ENCODE data around the gene MED27.
"Not testable (repeated sequence)": the region's sequence is repeated elsewhere in the genome, so short reads cannot be mapped to it uniquely, and the experiment has no call there.

Gene MED27

GRCh38 chr9:132018957-132019405 lies 60.7 kb downstream of the MED27 start:
- DNase-seq (ENCODE audit: low spot score): no peak

GRCh38 chr9:132016456-132016855 lies 63.2 kb downstream of the MED27 start:
- DNase-seq (ENCODE audit: low spot score): no peak

GRCh38 chr9:132015866-132016265 lies 63.8 kb downstream of the MED27 start:
- DNase-seq (ENCODE audit: low spot score): no peak

GRCh38 chr9:132014218-132014805 lies 65.4 kb downstream of the MED27 start:
- DNase-seq (ENCODE audit: low spot score): no peak

GRCh38 chr9:132012704-132013357 lies 66.8 kb downstream of the MED27 start:
- no peak for DNase-seq (ENCODE audit: low spot score)

- DNase-seq (ENCODE audit: low spot score): no peak
Observed at GRCh38 chr9:132011896-132012295, 67.8 kb downstream of the MED27 start.

- no peak for DNase-seq (ENCODE audit: low spot score)
Observed at GRCh38 chr9:132011309-132011708, 68.4 kb downstream of the MED27 start.

- not testable (repeated sequence) for DNase-seq (ENCODE audit: low spot score)
Observed at GRCh38 chr9:132010201-132010600, 69.5 kb downstream of the MED27 start.

- no peak for DNase-seq (ENCODE audit: low spot score)
Observed at GRCh38 chr9:132008855-132009812, 70.5 kb downstream of the MED27 start.

GRCh38 chr9:132008184-132008803 lies 71.4 kb downstream of the MED27 start:
- DNase-seq (ENCODE audit: low spot score): no peak

GRCh38 chr9:132007371-132008025 lies 72.2 kb downstream of the MED27 start:
- DNase-seq (ENCODE audit: low spot score): no peak

GRCh38 chr9:132006677-132007370 lies 72.8 kb downstream of the MED27 start:
- no peak for DNase-seq (ENCODE audit: low spot score)

GRCh38 chr9:132005899-132006298 lies 73.8 kb downstream of the MED27 start:
- no peak for DNase-seq (ENCODE audit: low spot score)

- DNase-seq (ENCODE audit: low spot score): no peak
Observed at GRCh38 chr9:132004323-132004722, 75.3 kb downstream of the MED27 start.

GRCh38 chr9:132003896-132004295 lies 75.8 kb downstream of the MED27 start:
- DNase-seq (ENCODE audit: low spot score): no peak

- DNase-seq (ENCODE audit: low spot score): no peak
Observed at GRCh38 chr9:132003319-132003704, 76.4 kb downstream of the MED27 start.

- DNase-seq (ENCODE audit: low spot score): no peak
Observed at GRCh38 chr9:132002643-132003318, 76.9 kb downstream of the MED27 start.

- DNase-seq (ENCODE audit: low spot score): no peak
Observed at GRCh38 chr9:132001567-132001966, 78.1 kb downstream of the MED27 start.

- no peak for DNase-seq (ENCODE audit: low spot score)
Observed at GRCh38 chr9:132000659-132001058, 79.0 kb downstream of the MED27 start.

- peak; percentile 74 for DNase-seq (ENCODE audit: low spot score)
Observed at GRCh38 chr9:131999692-132000551, 79.7 kb downstream of the MED27 start.

Measured in RKO (cell line).